ENCODE results near the gene GRIK4. TPM values are rescaled to one million over a fixed set of nuclear protein-coding genes. Genes with fewer than 3 reads are reported as not detected.
A peak's percentile ranks its signal among the peaks of the same experiment; 100 is the strongest.

The GRIK4 gene
- total RNA-seq, 1 donor from 2014 or later = 4.5 TPM

- H3K4me3 Mint-ChIP-seq (ENCODE audit: unreplicated experiment) = no peak overlapping the region
- no peak for DNase-seq (ENCODE audit: low spot score)
- no peaks in the 10 kb centered on the region for H3K36me3 Mint-ChIP-seq (ENCODE audit: low read depth, unreplicated experiment)
- no peaks in the 10 kb centered on the region for H3K27me3 Mint-ChIP-seq (ENCODE audit: unreplicated experiment)
- no peaks in the 10 kb centered on the region for H3K4me1 Mint-ChIP-seq (ENCODE audit: unreplicated experiment)
- H3K9me3 Mint-ChIP-seq (ENCODE audit: unreplicated experiment) = no peaks in the 10 kb centered on the region
- no peak overlapping the region for H3K27ac Mint-ChIP-seq (ENCODE audit: unreplicated experiment)
- TF ChIP-seq CTCF (IDR thresholded peaks at IDR 0.05; ENCODE audit: unreplicated experiment) = no peak
Measured at GRCh38 chr11:120735035-120735434, 223.5 kb downstream of the GRIK4 start.

GRCh38 chr11:120738516-120739046 is 227.0 kb downstream of the GRIK4 start:
- DNase-seq (ENCODE audit: low spot score) = no peak
- Mint-ChIP-seq H3K4me3 (ENCODE audit: unreplicated experiment) (no peak overlapping the region), H3K27me3 (ENCODE audit: unreplicated experiment) (no peaks in the 10 kb centered on the region), H3K4me1 (ENCODE audit: unreplicated experiment) (no peaks in the 10 kb centered on the region), H3K27ac (ENCODE audit: unreplicated experiment) (no peak overlapping the region), H3K9me3 (ENCODE audit: unreplicated experiment) (no peaks in the 10 kb centered on the region), H3K36me3 (ENCODE audit: low read depth, unreplicated experiment) (no peaks in the 10 kb centered on the region)
- TF ChIP-seq CTCF (IDR thresholded peaks at IDR 0.05; ENCODE audit: unreplicated experiment) = no peak

DNA sequence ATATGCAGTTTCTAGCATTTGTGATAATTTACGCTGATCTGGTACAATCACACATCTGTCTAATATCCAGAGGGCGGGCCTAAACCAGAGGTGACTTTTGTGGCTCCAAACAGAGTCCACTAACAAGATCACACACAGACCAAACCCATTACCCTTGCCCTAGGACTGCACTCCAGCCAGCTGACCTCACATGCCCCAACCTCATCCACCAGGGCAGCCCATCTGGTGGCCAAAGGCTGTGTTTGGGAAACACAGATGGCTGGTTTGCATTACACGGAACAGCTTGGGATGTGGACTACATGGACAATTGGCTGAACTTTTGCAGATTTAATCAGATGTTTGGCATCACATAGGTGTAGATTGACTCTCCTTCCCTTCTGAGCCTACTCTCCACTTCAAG is 228.2 kb downstream of the GRIK4 start:
- no peaks in the 10 kb centered on the region for H3K27me3 Mint-ChIP-seq (ENCODE audit: unreplicated experiment)
- H3K9me3 Mint-ChIP-seq (ENCODE audit: unreplicated experiment) = no peaks in the 10 kb centered on the region

GRCh38 chr11:120740380-120740779 is 228.8 kb downstream of the GRIK4 start:
- no peak overlapping the region for H3K4me3 Mint-ChIP-seq (ENCODE audit: unreplicated experiment)
- no peak overlapping the region for H3K27ac Mint-ChIP-seq (ENCODE audit: unreplicated experiment)
- H3K4me1 Mint-ChIP-seq (ENCODE audit: unreplicated experiment) = no peaks in the 10 kb centered on the region
- DNase-seq (ENCODE audit: low spot score) = no peak
- H3K36me3 Mint-ChIP-seq (ENCODE audit: low read depth, unreplicated experiment) = no peaks in the 10 kb centered on the region
- H3K27me3 Mint-ChIP-seq (ENCODE audit: unreplicated experiment) = no peaks in the 10 kb centered on the region
- TF ChIP-seq CTCF (IDR thresholded peaks at IDR 0.05; ENCODE audit: unreplicated experiment) = no peak
- no peaks in the 10 kb centered on the region for H3K9me3 Mint-ChIP-seq (ENCODE audit: unreplicated experiment)

More for the DNA sequence above, 228.2 kb downstream of the GRIK4 start:
- no peak overlapping the region for H3K27ac Mint-ChIP-seq (ENCODE audit: unreplicated experiment)
- no peak overlapping the region for H3K4me3 Mint-ChIP-seq (ENCODE audit: unreplicated experiment)
- no peak for TF ChIP-seq CTCF (IDR thresholded peaks at IDR 0.05; ENCODE audit: unreplicated experiment)
- H3K36me3 Mint-ChIP-seq (ENCODE audit: low read depth, unreplicated experiment) = no peaks in the 10 kb centered on the region
- no peak for DNase-seq (ENCODE audit: low spot score)
- H3K4me1 Mint-ChIP-seq (ENCODE audit: unreplicated experiment) = no peaks in the 10 kb centered on the region

GRCh38 chr11:120744016-120744994 is 232.8 kb downstream of the GRIK4 start:
- Mint-ChIP-seq H3K9me3 (ENCODE audit: unreplicated experiment) (no peaks in the 10 kb centered on the region), H3K4me3 (ENCODE audit: unreplicated experiment) (no peak overlapping the region), H3K27ac (ENCODE audit: unreplicated experiment) (no peak overlapping the region), H3K27me3 (ENCODE audit: unreplicated experiment) (peaks cover 2% of the 10 kb centered on the region), H3K36me3 (ENCODE audit: low read depth, unreplicated experiment) (no peaks in the 10 kb centered on the region), H3K4me1 (ENCODE audit: unreplicated experiment) (no peaks in the 10 kb centered on the region)
- DNase-seq (ENCODE audit: low spot score) = no peak
- peak; percentile 38 for TF ChIP-seq CTCF (IDR thresholded peaks at IDR 0.05; ENCODE audit: unreplicated experiment)
